ENCODE measurements around the gene PSG2. TPM values are rescaled to one million over a fixed set of nuclear protein-coding genes. Genes with fewer than 3 reads are reported as not detected.
"Not testable (repeated sequence)": the region's sequence is repeated elsewhere in the genome, so short reads cannot be mapped to it uniquely, and the experiment has no call there.

PSG2 gene
- polyA plus RNA-seq, 1 of the 3 experiments (the other 2 are of a cell fraction): 0.16 TPM

DNA sequence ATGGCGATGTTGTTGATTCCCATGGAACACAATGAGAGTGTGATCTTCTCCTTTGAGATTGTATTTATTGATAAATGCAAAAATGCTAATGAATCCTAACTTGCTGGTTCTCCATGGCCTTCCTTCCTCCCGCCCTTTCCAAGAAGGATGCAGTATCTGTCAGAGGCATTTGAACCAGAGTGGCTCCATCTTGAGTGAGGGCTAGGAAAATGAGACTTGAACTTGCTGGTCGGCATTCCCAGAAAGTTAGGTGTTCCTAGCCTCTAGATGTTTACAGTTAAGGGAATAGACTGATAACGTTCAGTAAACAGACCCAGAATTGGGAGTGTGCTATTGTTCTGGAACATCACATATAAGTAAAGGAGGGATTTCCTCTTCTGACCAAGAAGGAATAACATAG lies 44.2 kb upstream of the PSG2 start:
- POLR2A ChIA-PET: no interaction called here
- Histone ChIP-seq H3K27me3 (ENCODE audit: insufficient read depth) (no peaks in the 10 kb centered on the region), H2AFZ (ENCODE audit: low read depth) (peak overlapping the region; percentile 68), H3K9ac (peak overlapping the region; percentile 83), H3K36me3 (replicated peaks in 1 of 2; ENCODE audit: control insufficient read depth in 1 of 2, insufficient read depth in 2 of 2, low read length in 1 of 2) (no peaks in the 10 kb centered on the region), H3F3A (replicated peaks; ENCODE audit: insufficient read depth) (peaks cover 34% of the 10 kb centered on the region), H3K79me2 (ENCODE audit: insufficient read depth) (peaks cover 3% of the 10 kb centered on the region; the same call in 1 of the 2 replicates), H3K9me3 (no peaks in the 10 kb centered on the region), H3K4me3 (ENCODE audit: low read depth in 2 of 2, low read length in 1 of 2) (0 out of 4 replicates have a peak overlapping the region, but pooled peaks of 1 of the 2 experiments have one; percentile 29), H3K27ac (ENCODE audit: low read depth in 2 of 2, low read length in 1 of 2) (peak overlapping the region; percentile 65 to 98; a peak in 3 of 4 replicates), H3K9me2 (no peaks in the 10 kb centered on the region), H3K4me2 (peak overlapping the region; percentile 74), H4K20me1 (ENCODE audit: insufficient read depth) (no peaks in the 10 kb centered on the region), H3K4me1 (ENCODE audit: control insufficient read depth in 1 of 2, insufficient read depth in 2 of 2, low read depth in 1 of 2, low read length in 1 of 2) (peaks cover 0 to 15% of the 10 kb centered on the region in 2 experiments; a peak in 3 of 4 replicates)
- no peak for DNase-seq
- 39% methylated on average over 4 of the region's 4 CpGs for WGBS (ENCODE audit: low lambda C conversion rate)
- TF ChIP-seq, protein P1, sequence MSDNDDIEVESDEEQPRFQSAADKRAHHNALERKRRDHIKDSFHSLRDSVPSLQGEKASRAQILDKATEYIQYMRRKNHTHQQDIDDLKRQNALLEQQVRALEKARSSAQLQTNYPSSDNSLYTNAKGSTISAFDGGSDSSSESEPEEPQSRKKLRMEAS (IDR thresholded peaks at IDR 0.05; ENCODE audit: low read depth): no peak
- TF ChIP-seq RAD21 (IDR thresholded peaks at IDR 0.05; ENCODE audit: low read length) (no peak), YY1 (IDR thresholded peaks at IDR 0.05; ENCODE audit: low read depth) (0 out of 2 replicates have a peak, but pooled peaks have one; percentile 19)
- TF ChIP-seq, protein P2, sequence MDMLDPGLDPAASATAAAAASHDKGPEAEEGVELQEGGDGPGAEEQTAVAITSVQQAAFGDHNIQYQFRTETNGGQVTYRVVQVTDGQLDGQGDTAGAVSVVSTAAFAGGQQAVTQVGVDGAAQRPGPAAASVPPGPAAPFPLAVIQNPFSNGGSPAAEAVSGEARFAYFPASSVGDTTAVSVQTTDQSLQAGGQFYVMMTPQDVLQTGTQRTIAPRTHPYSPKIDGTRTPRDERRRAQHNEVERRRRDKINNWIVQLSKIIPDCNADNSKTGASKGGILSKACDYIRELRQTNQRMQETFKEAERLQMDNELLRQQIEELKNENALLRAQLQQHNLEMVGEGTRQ (IDR thresholded peaks at IDR 0.05; ENCODE audit: borderline replicate concordance, low read depth, low read length): no peak
- CTCF ChIA-PET: no interaction called here

DNA sequence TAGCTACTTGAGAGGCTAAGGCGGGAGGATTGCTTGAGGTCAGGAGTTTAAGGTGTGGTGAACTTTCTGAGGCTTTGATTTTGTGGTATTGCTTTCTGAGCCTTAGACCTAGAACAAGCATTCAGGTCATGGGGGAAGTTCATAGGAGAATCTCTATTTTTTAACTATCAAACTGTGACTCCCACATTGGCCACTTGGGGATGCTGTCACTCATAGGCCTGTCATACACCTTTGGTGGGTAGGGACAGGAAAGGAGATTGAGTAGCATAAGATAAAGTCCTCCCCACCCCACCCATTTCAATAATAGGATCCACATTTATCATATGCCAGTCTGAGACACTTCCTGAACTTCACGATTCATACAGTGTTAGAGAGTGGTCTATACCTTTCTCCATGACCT lies 41.9 kb upstream of the PSG2 start:
- no peaks in the 10 kb centered on the region for H3K36me3 ChIP-seq (replicated peaks in 1 of 2; ENCODE audit: control insufficient read depth in 1 of 2, insufficient read depth in 2 of 2, low read length in 1 of 2)
- peaks cover 5% of the 10 kb centered on the region; the same call in 1 of the 2 replicates for H3K79me2 ChIP-seq (ENCODE audit: insufficient read depth)
- CTCF ChIA-PET: no interaction called here
- no peak overlapping the region for H3K4me3 ChIP-seq (ENCODE audit: low read depth in 2 of 2, low read length in 1 of 2)
- no peak overlapping the region for H3K9ac ChIP-seq
- no peaks in the 10 kb centered on the region for H3K9me3 ChIP-seq
- H3K27ac ChIP-seq (ENCODE audit: low read depth in 2 of 2, low read length in 1 of 2): peak overlapping the region in 1 of 2 experiments; percentile 98; a peak in 1 of 4 replicates
- H3F3A ChIP-seq (replicated peaks; ENCODE audit: insufficient read depth): peaks cover 52% of the 10 kb centered on the region
- no peak for TF ChIP-seq RCOR1 (IDR thresholded peaks at IDR 0.05; ENCODE audit: low read length)
- peak; percentile 45; the same call in 1 of the 2 replicates for TF ChIP-seq CTCF (IDR thresholded peaks at IDR 0.05)
- no peak for TF ChIP-seq YY1 (IDR thresholded peaks at IDR 0.05; ENCODE audit: low read depth)
- no peaks in the 10 kb centered on the region for H3K9me2 ChIP-seq
- WGBS (ENCODE audit: low lambda C conversion rate): 52% methylated on average over 2 of the region's 2 CpGs
- peaks cover 0 to 32% of the 10 kb centered on the region in 2 experiments; a peak in 3 of 4 replicates for H3K4me1 ChIP-seq (ENCODE audit: control insufficient read depth in 1 of 2, insufficient read depth in 2 of 2, low read depth in 1 of 2, low read length in 1 of 2)
- POLR2A ChIA-PET: no interaction called here
- no peak overlapping the region for H2AFZ ChIP-seq (ENCODE audit: low read depth)
- DNase-seq: no peak
- H4K20me1 ChIP-seq (ENCODE audit: insufficient read depth): no peaks in the 10 kb centered on the region
- H3K4me2 ChIP-seq: no peak overlapping the region
- no peaks in the 10 kb centered on the region for H3K27me3 ChIP-seq (ENCODE audit: insufficient read depth)

- H3K36me3 ChIP-seq (replicated peaks in 1 of 2; ENCODE audit: control insufficient read depth in 1 of 2, insufficient read depth in 2 of 2, low read length in 1 of 2); H3K79me2 ChIP-seq (ENCODE audit: insufficient read depth); H3K27me3 ChIP-seq (ENCODE audit: insufficient read depth); H3K9me3 ChIP-seq; POLR2A ChIA-PET; DNase-seq; H3K9me2 ChIP-seq; H2AFZ ChIP-seq (ENCODE audit: low read depth); H3K4me3 ChIP-seq (ENCODE audit: low read depth in 2 of 2, low read length in 1 of 2); H4K20me1 ChIP-seq (ENCODE audit: insufficient read depth); CTCF ChIA-PET: not testable (repeated sequence)
- Histone ChIP-seq H3K4me1 (ENCODE audit: control insufficient read depth in 1 of 2, insufficient read depth in 2 of 2, low read depth in 1 of 2, low read length in 1 of 2) (peaks cover 0 to 24% of the 10 kb centered on the region in 2 experiments; a peak in 1 of 4 replicates), H3K9ac (peak overlapping the region; percentile 74), H3F3A (replicated peaks; ENCODE audit: insufficient read depth) (peaks cover 26% of the 10 kb centered on the region), H3K27ac (ENCODE audit: low read depth in 2 of 2, low read length in 1 of 2) (peak overlapping the region; percentile 65 to 94; a peak in 3 of 4 replicates), H3K4me2 (peak overlapping the region; percentile 61; the same call in 1 of the 2 replicates)
- 4% methylated on average over 11 of the region's 11 CpGs for WGBS (ENCODE audit: low lambda C conversion rate)
- TF ChIP-seq JUND (IDR thresholded peaks at IDR 0.05): peak; percentile 93
- TF ChIP-seq POLR2AphosphoS5 (IDR thresholded peaks at IDR 0.05; ENCODE audit: low read depth, low read length): peak; percentile 66
- TF ChIP-seq NFIC (IDR thresholded peaks at IDR 0.05; ENCODE audit: borderline replicate concordance): peak; percentile 93
- peak in 1 of 2 experiments; percentile 98; a peak in 2 of 4 replicates for TF ChIP-seq EP300 (IDR thresholded peaks at IDR 0.05; ENCODE audit: borderline replicate concordance in 1 of 2, low read depth in 1 of 2, low read length in 1 of 2)
- TF ChIP-seq TCF12 (IDR thresholded peaks at IDR 0.05): peak; percentile 93
- peak; percentile 48; the same call in 1 of the 2 replicates for TF ChIP-seq MEF2A (IDR thresholded peaks at IDR 0.05; ENCODE audit: borderline replicate concordance, low read depth)
- TF ChIP-seq FOXM1 (IDR thresholded peaks at IDR 0.05; ENCODE audit: low read depth): peak; percentile 80; the same call in 1 of the 2 replicates
- peak; percentile 94 for TF ChIP-seq FOSL2 (IDR thresholded peaks at IDR 0.05; ENCODE audit: borderline replicate concordance, low read depth)
- peak; percentile 79 for TF ChIP-seq PBX3 (IDR thresholded peaks at IDR 0.05)
- TF ChIP-seq, protein P1 (IDR thresholded peaks at IDR 0.05; ENCODE audit: low read depth): peak; percentile 54; the same call in 1 of the 2 replicates
Observed at GRCh38 chr19:43120433-43121026, 38.0 kb upstream of the PSG2 start.

Measured in SK-N-SH (cell line).